ENCODE results near the gene MACROD2.
A peak's percentile ranks its signal among the peaks of the same experiment; 100 is the strongest.

DNA sequence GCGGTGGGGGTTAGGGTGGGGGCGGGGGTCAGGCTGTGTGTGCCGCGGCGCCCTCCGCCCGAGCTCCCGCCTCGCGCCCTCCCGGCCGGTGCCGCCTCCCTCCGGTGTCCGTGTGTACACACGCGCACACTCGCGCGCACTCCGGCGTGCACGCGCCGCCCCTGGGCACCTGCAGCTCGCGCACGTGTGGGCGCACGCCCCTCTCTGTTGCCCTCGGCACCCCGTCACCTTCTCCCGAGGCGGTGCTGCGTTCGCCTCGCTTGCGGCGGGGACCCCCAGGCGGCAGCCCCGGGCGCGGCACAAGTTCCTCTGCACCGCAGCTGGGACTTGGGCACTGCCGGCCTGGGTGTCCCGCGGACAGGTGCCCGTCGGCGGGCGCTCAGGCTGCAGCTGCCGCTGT is 525 bp downstream of the MACROD2 start:
- TF ChIP-seq, protein P1, sequence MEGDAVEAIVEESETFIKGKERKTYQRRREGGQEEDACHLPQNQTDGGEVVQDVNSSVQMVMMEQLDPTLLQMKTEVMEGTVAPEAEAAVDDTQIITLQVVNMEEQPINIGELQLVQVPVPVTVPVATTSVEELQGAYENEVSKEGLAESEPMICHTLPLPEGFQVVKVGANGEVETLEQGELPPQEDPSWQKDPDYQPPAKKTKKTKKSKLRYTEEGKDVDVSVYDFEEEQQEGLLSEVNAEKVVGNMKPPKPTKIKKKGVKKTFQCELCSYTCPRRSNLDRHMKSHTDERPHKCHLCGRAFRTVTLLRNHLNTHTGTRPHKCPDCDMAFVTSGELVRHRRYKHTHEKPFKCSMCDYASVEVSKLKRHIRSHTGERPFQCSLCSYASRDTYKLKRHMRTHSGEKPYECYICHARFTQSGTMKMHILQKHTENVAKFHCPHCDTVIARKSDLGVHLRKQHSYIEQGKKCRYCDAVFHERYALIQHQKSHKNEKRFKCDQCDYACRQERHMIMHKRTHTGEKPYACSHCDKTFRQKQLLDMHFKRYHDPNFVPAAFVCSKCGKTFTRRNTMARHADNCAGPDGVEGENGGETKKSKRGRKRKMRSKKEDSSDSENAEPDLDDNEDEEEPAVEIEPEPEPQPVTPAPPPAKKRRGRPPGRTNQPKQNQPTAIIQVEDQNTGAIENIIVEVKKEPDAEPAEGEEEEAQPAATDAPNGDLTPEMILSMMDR (IDR thresholded peaks at IDR 0.05; ENCODE audit: low read depth, low read length, missing input control) = no peak
- TF ChIP-seq, protein P2, sequence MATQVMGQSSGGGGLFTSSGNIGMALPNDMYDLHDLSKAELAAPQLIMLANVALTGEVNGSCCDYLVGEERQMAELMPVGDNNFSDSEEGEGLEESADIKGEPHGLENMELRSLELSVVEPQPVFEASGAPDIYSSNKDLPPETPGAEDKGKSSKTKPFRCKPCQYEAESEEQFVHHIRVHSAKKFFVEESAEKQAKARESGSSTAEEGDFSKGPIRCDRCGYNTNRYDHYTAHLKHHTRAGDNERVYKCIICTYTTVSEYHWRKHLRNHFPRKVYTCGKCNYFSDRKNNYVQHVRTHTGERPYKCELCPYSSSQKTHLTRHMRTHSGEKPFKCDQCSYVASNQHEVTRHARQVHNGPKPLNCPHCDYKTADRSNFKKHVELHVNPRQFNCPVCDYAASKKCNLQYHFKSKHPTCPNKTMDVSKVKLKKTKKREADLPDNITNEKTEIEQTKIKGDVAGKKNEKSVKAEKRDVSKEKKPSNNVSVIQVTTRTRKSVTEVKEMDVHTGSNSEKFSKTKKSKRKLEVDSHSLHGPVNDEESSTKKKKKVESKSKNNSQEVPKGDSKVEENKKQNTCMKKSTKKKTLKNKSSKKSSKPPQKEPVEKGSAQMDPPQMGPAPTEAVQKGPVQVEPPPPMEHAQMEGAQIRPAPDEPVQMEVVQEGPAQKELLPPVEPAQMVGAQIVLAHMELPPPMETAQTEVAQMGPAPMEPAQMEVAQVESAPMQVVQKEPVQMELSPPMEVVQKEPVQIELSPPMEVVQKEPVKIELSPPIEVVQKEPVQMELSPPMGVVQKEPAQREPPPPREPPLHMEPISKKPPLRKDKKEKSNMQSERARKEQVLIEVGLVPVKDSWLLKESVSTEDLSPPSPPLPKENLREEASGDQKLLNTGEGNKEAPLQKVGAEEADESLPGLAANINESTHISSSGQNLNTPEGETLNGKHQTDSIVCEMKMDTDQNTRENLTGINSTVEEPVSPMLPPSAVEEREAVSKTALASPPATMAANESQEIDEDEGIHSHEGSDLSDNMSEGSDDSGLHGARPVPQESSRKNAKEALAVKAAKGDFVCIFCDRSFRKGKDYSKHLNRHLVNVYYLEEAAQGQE (IDR thresholded peaks at IDR 0.05) = no peak
- TF ChIP-seq FOXA1 (IDR thresholded peaks at IDR 0.05) (no peak), JUND (IDR thresholded peaks at IDR 0.05) (no peak), FOXA2 (IDR thresholded peaks at IDR 0.05) (peak; percentile 18), EGR1 (IDR thresholded peaks at IDR 0.05; ENCODE audit: low read depth in 2 of 2) (no peak), HNF4G (IDR thresholded peaks at IDR 0.05) (no peak), RAD21 (IDR thresholded peaks at IDR 0.05) (no peak), NR2F2 (IDR thresholded peaks at IDR 0.05) (no peak)
- TF ChIP-seq, protein P3, sequence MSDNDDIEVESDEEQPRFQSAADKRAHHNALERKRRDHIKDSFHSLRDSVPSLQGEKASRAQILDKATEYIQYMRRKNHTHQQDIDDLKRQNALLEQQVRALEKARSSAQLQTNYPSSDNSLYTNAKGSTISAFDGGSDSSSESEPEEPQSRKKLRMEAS (IDR thresholded peaks at IDR 0.05) = no peak

Measured in liver (tissue), 3 donors.